AG09319 (cell line): Measurements from ENCODE around the gene COL5A2.

ENCODE experiments used
- DNase-seq: peaks from one replicate; pipeline ENCODE4 v3.0.0-alpha.2; 2010; ENCODE audit warnings: low read depth; ENCODE audit errors: extremely low read depth
- CTCF ChIP-seq: IDR thresholded peaks from 2 replicates; pipeline ENCODE4 v1.5.1; 2011; ENCODE audit warnings: low read depth, mild to moderate bottlenecking, inconsistent platforms, low read length, moderate library complexity

The COL5A2 gene

GRCh38 chr2:189020179-189020578 is 159.4 kb downstream of the COL5A2 start:
- TF ChIP-seq CTCF, result no peak
- DNase-seq, result no peak

GRCh38 chr2:189018631-189019030 is 160.9 kb downstream of the COL5A2 start:
- DNase-seq, result no peak
- TF ChIP-seq CTCF, result no peak

- no peak for DNase-seq
- TF ChIP-seq CTCF, result no peak
These were observed 163.2 kb downstream of the COL5A2 start for GRCh38 chr2:189016311-189016861.

DNA sequence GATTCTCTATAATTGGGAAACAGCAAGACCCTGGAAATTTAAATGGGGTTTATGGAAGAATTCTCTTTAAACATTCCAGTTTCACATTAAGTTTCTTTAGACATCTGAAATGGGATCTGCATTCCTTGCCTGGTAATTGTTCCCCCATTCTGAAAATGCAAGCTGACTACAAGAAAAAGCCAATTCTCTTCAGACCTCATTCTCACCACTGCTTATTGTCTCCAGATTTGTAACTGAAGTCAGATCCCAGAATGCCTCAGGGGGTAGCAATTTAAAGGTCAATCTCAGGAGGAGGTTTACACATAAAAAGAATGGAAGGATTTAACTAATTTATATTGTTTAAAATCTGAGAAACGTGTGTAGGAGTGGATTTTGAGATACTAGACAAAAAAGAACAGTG is 164.2 kb downstream of the COL5A2 start:
- no peak for TF ChIP-seq CTCF
- DNase-seq, result no peak

GRCh38 chr2:189014449-189015138 is 165.0 kb downstream of the COL5A2 start:
- TF ChIP-seq CTCF, result no peak
- no peak for DNase-seq

DNA sequence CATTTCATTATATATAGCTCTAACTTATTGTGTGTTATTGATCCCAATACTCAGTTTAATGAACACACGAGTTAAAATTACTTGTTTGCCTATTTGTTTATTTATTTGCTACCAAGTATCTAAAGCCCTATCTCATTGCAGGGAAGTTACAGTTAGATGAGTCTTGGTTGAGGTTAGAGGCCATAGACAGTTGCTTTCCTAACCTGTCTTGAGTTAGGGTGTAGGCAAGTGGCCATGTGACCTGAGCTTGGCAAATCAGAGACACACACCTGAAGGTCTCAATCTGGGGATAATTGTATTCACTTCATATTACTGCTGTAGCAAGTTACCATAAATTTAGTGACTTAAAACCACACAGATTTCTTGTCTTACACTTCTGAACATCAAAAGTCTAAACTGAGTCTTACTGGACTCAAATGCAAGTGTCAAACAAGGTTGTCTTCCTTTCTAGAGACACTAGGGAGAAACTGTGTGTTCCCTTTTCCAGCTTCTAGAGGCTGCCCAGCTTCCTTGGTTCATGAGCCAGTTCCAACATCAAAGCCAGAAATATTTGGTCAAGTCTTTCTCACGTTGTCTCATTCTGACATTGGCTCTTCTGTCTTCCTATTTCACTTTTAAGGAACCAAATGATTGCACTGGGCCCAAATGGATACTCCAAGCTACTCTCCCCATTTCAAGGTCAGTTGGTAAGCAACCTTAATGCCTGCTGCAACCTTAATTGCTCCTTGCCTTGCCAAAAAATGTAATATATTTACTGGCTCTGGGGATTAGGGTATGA is 165.7 kb downstream of the COL5A2 start:
- no peak for TF ChIP-seq CTCF
- DNase-seq, result no peak

GRCh38 chr2:189013031-189013430 is 166.5 kb downstream of the COL5A2 start:
- DNase-seq, result no peak
- no peak for TF ChIP-seq CTCF
